GM23248 (cell line): ENCODE measurements around the gene FRY. TPM values are rescaled to one million over a fixed set of nuclear protein-coding genes. Genes with fewer than 3 reads are reported as not detected.

Source experiments
- DNase-seq: peaks from one replicate; pipeline ENCODE4 v3.0.0-alpha.2; 2015
- H2AFZ ChIP-seq: fragments of 200-600 bp; sonication (generic); 2 replicates; pipeline ENCODE4 v1.6.1; 2016; ENCODE audit warnings: antibody characterized with exemption
- H3F3A ChIP-seq: fragments of 200-600 bp; sonication (generic); 2 replicates; pipeline ENCODE4 v1.6.1; 2016; ENCODE audit warnings: mild to moderate bottlenecking, antibody characterized with exemption, mixed run types; ENCODE audit not compliant: insufficient read depth
- H3K27ac ChIP-seq: fragments of 200-600 bp; sonication (generic); 2 replicates; pipeline ENCODE4 v1.5.1; 2016; ENCODE audit warnings: mild to moderate bottlenecking
- H3K27me3 ChIP-seq: fragments of 200-600 bp; sonication (generic); replicated peaks from 2 replicates; pipeline ENCODE4 v1.6.1; 2016; ENCODE audit warnings: mild to moderate bottlenecking; ENCODE audit not compliant: insufficient read depth
- H3K36me3 ChIP-seq: fragments of 200-600 bp; sonication (generic); 2 replicates; pipeline ENCODE4 v1.6.1; 2016; ENCODE audit warnings: low read depth, mild to moderate bottlenecking
- H3K4me1 ChIP-seq: fragments of 200-600 bp; sonication (generic); 2 replicates; pipeline ENCODE4 v1.6.1; 2016; ENCODE audit warnings: mild to moderate bottlenecking; ENCODE audit not compliant: insufficient read depth
- H3K4me2 ChIP-seq: fragments of 200-600 bp; sonication (generic); one replicate; pipeline ENCODE4 v1.6.1; 2016; ENCODE audit warnings: mild to moderate bottlenecking; ENCODE audit not compliant: unreplicated experiment
- H3K4me3 ChIP-seq: fragments of 200-600 bp; sonication (generic); 2 replicates; pipeline ENCODE4 v1.5.1; 2016; ENCODE audit warnings: mild to moderate bottlenecking
- H3K79me2 ChIP-seq: fragments of 200-600 bp; sonication (generic); 2 replicates; pipeline ENCODE4 v1.6.1; 2016; ENCODE audit warnings: mild to moderate bottlenecking; ENCODE audit not compliant: insufficient read depth
- H3K9ac ChIP-seq: fragments of 200-600 bp; sonication (generic); 2 replicates; pipeline ENCODE4 v1.6.1; 2016; ENCODE audit warnings: mild to moderate bottlenecking
- H3K9me2 ChIP-seq: fragments of 200-600 bp; sonication (generic); 2 replicates; pipeline ENCODE4 v1.6.1; 2016; ENCODE audit warnings: mixed run types, mild to moderate bottlenecking, moderate library complexity; ENCODE audit not compliant: insufficient read depth
- H3K9me3 ChIP-seq: fragments of 200-600 bp; sonication (generic); one replicate; pipeline ENCODE4 v1.6.1; 2017; ENCODE audit warnings: low read depth
- H4K20me1 ChIP-seq: fragments of 200-600 bp; sonication (generic); 2 replicates; pipeline ENCODE4 v1.6.0; 2016; ENCODE audit not compliant: insufficient read depth
- EZH2 ChIP-seq: fragments of 200-600 bp; sonication (generic); IDR thresholded peaks from 2 replicates; pipeline ENCODE4 v1.6.1; 2018; ENCODE audit warnings: antibody characterized with exemption, mild to moderate bottlenecking; ENCODE audit not compliant: insufficient read depth, poor library complexity, severe bottlenecking
- EZH2phosphoT487 ChIP-seq: fragments of 200-600 bp; sonication (generic); IDR thresholded peaks from 2 replicates; pipeline ENCODE4 v1.6.1; 2018; ENCODE audit warnings: antibody characterized with exemption, moderate library complexity, mild to moderate bottlenecking, low read depth; ENCODE audit not compliant: insufficient read depth
- WGBS, 2 experiments: methylation state at CpG; one replicate each; pipeline ENCODE4 v1.1.6; 2015 to 2017; ENCODE audit warnings: low lambda C conversion rate in 2 of 2, low coverage in 1 of 2; ENCODE audit errors: missing lambda C conversion rate in 2 of 2; 5-methylcytosine and 5-hydroxymethylcytosine counted together
- in situ Hi-C: fragments of 300-500 bp; cut with MboI; formaldehyde crosslinking; loops from 2 replicates; pipeline ENCODE4 v1.15.0; 2020
- polyA plus RNA-seq: library from polyadenylated mRNA; unstranded; fragments of >200 nt; fragmentation: Nextera tagmentation; extraction: Ambion mirVana; gene quantifications from 2 replicates; pipeline ENCODE4 v1.2.1, GENCODE V29; 2016
- total RNA-seq: library from RNA; depleted of rRNA; stranded (reverse); fragments of >200 nt; shearing (Covaris generic); gene quantifications from 2 replicates; pipeline ENCODE4 v1.2.3, GENCODE V29; 2014

The FRY gene
- total and polyA plus RNA-seq, 2 experiments from 2014 or later: 2.2 to 4.3 TPM

DNA sequence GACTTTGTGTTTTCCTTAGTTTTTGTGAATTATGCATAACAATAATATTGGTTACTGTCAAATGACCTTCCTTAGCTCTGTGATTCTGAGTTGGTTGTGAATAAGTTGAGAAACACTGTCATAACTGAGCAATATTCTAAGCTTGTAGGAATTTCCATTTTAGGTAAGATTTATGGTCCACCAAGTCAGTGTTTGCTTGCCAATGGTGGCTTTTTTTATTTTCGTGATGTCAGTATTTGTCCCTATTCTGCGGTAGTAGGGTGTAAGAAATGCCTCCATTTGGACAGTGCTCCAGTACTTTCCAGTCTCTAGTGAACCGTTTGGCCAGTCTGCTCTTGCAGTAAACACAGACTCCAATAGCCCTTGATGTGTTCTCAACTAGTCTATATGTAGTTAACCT lies 94.7 kb downstream of the FRY start:
- no peaks in the 10 kb centered on the region for H3K9me2 ChIP-seq
- no peaks in the 10 kb centered on the region for H3K9me3 ChIP-seq
- no peak overlapping the region for H2AFZ ChIP-seq
- H3F3A ChIP-seq: peaks cover 22% of the 10 kb centered on the region
- in situ Hi-C loops: no loop called here
- H3K4me1 ChIP-seq: peaks cover 28% of the 10 kb centered on the region
- TF ChIP-seq EZH2 (no peak), EZH2phosphoT487 (no peak)
- no peak overlapping the region for H3K9ac ChIP-seq
- no peak overlapping the region for H3K4me3 ChIP-seq
- peak overlapping the region; percentile 58 for H3K27ac ChIP-seq
- H3K27me3 ChIP-seq: no peaks in the 10 kb centered on the region
- H3K36me3 ChIP-seq: no peaks in the 10 kb centered on the region
- H4K20me1 ChIP-seq: no peaks in the 10 kb centered on the region
- no peaks in the 10 kb centered on the region for H3K79me2 ChIP-seq
- WGBS, 2 experiments: 90 to 98% methylated on average over 3 of the region's 3 CpGs
- H3K4me2 ChIP-seq: no peak overlapping the region
- DNase-seq: peak; percentile 16

DNA sequence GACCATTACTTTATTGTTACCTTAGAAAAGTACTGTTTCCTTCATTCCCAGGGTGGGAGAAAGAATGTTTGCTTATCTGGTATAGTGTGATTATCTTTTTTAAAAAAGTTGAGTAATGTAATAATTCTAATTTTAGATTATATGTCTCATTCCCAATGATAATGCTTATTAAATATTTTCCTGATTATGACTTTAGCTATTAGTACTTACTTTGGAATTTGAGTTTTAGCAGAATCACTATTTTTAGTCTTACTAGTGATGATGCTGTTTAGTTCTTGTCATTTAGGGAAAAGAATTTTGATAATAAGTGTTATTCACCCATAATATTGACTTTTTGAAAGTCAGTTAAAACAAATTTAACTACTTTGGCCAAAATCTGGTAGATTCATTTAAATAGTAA lies 95.2 kb downstream of the FRY start:
- no peaks in the 10 kb centered on the region for H3K79me2 ChIP-seq
- H3K9ac ChIP-seq: no peak overlapping the region
- H3K4me3 ChIP-seq: no peak overlapping the region
- H3K4me1 ChIP-seq: peaks cover 28% of the 10 kb centered on the region
- no peak overlapping the region for H2AFZ ChIP-seq
- H3K27me3 ChIP-seq: no peaks in the 10 kb centered on the region
- DNase-seq: peak; percentile 37
- H4K20me1 ChIP-seq: no peaks in the 10 kb centered on the region
- H3K27ac ChIP-seq: peak overlapping the region; percentile 58
- in situ Hi-C loops: no loop called here
- TF ChIP-seq EZH2: no peak
- no peak for TF ChIP-seq EZH2phosphoT487
- no peaks in the 10 kb centered on the region for H3K9me3 ChIP-seq
- no peaks in the 10 kb centered on the region for H3K36me3 ChIP-seq
- H3F3A ChIP-seq: peaks cover 22% of the 10 kb centered on the region
- no peaks in the 10 kb centered on the region for H3K9me2 ChIP-seq
- peak overlapping the region; percentile 58 for H3K4me2 ChIP-seq

DNA sequence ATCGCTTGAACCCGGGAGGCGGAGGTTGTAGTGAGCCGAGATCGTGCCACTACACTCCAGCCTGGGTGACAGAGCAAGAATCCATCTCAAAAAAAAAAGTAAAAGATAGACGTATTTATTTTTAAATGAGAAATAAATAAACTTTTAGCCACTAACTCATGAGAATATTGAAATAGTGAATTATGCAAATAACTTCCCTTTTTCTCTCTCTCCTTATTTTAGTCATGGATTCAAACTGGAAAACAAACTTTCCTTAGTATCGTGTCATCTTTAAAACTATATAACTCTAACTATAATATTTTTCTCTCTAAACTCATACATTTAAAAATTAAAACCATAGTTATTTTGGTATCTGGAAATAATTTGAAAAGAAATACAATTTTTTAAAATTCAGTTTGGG lies 96.1 kb downstream of the FRY start:
- Histone ChIP-seq H3K4me3 (no peak overlapping the region), H3F3A (peaks cover 22% of the 10 kb centered on the region), H3K9me2 (no peaks in the 10 kb centered on the region), H3K9ac (no peak overlapping the region), H3K27me3 (no peaks in the 10 kb centered on the region), H4K20me1 (no peaks in the 10 kb centered on the region), H3K27ac (no peak overlapping the region), H3K4me1 (peaks cover 28% of the 10 kb centered on the region), H3K4me2 (no peak overlapping the region), H3K36me3 (no peaks in the 10 kb centered on the region), H3K79me2 (no peaks in the 10 kb centered on the region), H3K9me3 (no peaks in the 10 kb centered on the region), H2AFZ (no peak overlapping the region)
- in situ Hi-C loops: no loop called here
- no peak for DNase-seq
- 88 to 89% methylated on average over 7 of the region's 7 CpGs for WGBS, 2 experiments
- no peak for TF ChIP-seq EZH2
- TF ChIP-seq EZH2phosphoT487: no peak

DNA sequence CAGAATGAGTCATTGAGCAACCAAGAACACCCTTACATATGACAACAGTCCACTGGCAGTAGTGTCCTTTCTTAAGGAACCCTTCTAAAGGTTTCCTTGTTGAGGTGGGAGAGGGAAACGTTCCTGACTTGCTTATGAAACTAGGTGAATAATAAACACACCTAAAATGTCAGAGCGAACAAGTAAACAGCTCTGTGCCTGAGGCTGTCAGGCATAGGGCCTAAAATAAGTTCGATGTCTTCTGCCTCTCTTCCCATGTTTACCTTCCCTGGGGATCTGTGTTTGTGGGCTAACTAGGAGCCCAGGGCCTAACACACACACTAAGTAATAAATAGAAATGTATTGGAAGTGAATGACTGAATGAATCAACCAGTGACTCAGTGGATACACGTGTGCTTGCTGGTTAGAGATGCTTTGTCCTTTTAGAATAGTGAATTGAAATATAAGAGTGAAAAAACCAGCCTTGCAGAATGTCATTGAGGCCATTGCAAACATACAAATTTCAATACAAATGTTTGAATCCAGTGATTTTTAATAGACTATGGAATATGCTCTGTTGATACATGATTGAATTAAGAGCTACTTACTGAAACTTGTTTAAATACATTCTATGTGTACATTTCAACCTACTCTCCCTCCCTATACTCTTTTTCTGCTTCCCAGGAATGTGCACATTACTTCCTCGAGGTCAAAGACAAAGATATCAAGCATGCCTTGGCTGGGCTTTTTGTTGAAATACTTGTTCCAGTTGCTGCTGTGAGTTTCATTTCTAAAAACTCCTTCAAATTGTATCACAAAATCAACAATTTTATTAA lies 102.9 kb downstream of the FRY start:
- Histone ChIP-seq H3K4me3 (no peak overlapping the region), H3K36me3 (no peaks in the 10 kb centered on the region), H4K20me1 (no peaks in the 10 kb centered on the region), H2AFZ (no peak overlapping the region), H3K9me2 (no peaks in the 10 kb centered on the region), H3K27me3 (no peaks in the 10 kb centered on the region), H3K9me3 (no peaks in the 10 kb centered on the region), H3K4me2 (no peak overlapping the region), H3K4me1 (peaks cover 24% of the 10 kb centered on the region), H3K9ac (no peak overlapping the region), H3F3A (peaks cover 24% of the 10 kb centered on the region), H3K79me2 (no peaks in the 10 kb centered on the region), H3K27ac (no peak overlapping the region)
- in situ Hi-C loops: no loop called here
- 73 to 78% methylated on average over 5 of the region's 5 CpGs for WGBS, 2 experiments
- TF ChIP-seq EZH2: no peak
- no peak for TF ChIP-seq EZH2phosphoT487
- peak; percentile 60 for DNase-seq
